KMS-11 (cell line): ENCODE results near the gene TFRC.
"Not testable (repeated sequence)": the region's sequence is repeated elsewhere in the genome, so short reads cannot be mapped to it uniquely, and the experiment has no call there.

ENCODE experiments used
- H2AFZ ChIP-seq: fragments of 200-600 bp; sonication (generic); 2 replicates; pipeline ENCODE4 v1.6.1; 2016; ENCODE audit warnings: antibody characterized with exemption, mixed run types, low read depth
- H3K27ac ChIP-seq: fragments of 200-600 bp; sonication (generic); 2 replicates; pipeline ENCODE4 v1.6.1; 2016; ENCODE audit warnings: mild to moderate bottlenecking, mixed run types
- H3K27me3 ChIP-seq: fragments of 200-600 bp; sonication (generic); 2 replicates; pipeline ENCODE4 v1.6.1; 2017; ENCODE audit warnings: mild to moderate bottlenecking, low read depth, mixed run types, moderate library complexity; ENCODE audit not compliant: insufficient read depth
- H3K36me3 ChIP-seq: fragments of 200-600 bp; sonication (generic); 2 replicates; pipeline ENCODE4 v1.6.1; 2017; ENCODE audit warnings: mild to moderate bottlenecking, mixed run types; ENCODE audit not compliant: insufficient read depth
- H3K4me1 ChIP-seq: fragments of 200-600 bp; sonication (generic); 2 replicates; pipeline ENCODE4 v1.6.1; 2016; ENCODE audit warnings: mild to moderate bottlenecking, low read depth, mixed run types; ENCODE audit not compliant: poor library complexity, severe bottlenecking
- H3K4me2 ChIP-seq: fragments of 200-600 bp; sonication (generic); 2 replicates; pipeline ENCODE4 v1.7.0; 2016; ENCODE audit warnings: mild to moderate bottlenecking, mixed run types
- H3K4me3 ChIP-seq: fragments of 200-600 bp; sonication (generic); IDR thresholded peaks from 2 replicates; pipeline ENCODE4 v1.6.1; 2017; ENCODE audit warnings: low read depth, low read length, mixed read lengths; ENCODE audit not compliant: insufficient read depth
- H3K79me2 ChIP-seq: fragments of 200-600 bp; sonication (generic); 2 replicates; pipeline ENCODE4 v1.6.1; 2016; ENCODE audit warnings: low read depth, mixed run types; ENCODE audit not compliant: insufficient read depth
- H3K9ac ChIP-seq: fragments of 200-600 bp; sonication (generic); 2 replicates; pipeline ENCODE4 v1.6.1; 2016; ENCODE audit warnings: mild to moderate bottlenecking, mixed run types
- H4K20me1 ChIP-seq: fragments of 200-600 bp; sonication (generic); 2 replicates; pipeline ENCODE4 v1.6.1; 2016; ENCODE audit warnings: mild to moderate bottlenecking, mixed run types; ENCODE audit not compliant: insufficient read depth
- TF ChIP-seq, protein P1 (sequence below): fragments of 200-600 bp; sonication (generic); conservative IDR thresholded peaks from 2 replicates; pipeline ENCODE4 v1.6.1; 2017; ENCODE audit warnings: low read depth, mild to moderate bottlenecking, antibody characterized with exemption, low read length, moderate library complexity, mixed read lengths

Gene TFRC

DNA sequence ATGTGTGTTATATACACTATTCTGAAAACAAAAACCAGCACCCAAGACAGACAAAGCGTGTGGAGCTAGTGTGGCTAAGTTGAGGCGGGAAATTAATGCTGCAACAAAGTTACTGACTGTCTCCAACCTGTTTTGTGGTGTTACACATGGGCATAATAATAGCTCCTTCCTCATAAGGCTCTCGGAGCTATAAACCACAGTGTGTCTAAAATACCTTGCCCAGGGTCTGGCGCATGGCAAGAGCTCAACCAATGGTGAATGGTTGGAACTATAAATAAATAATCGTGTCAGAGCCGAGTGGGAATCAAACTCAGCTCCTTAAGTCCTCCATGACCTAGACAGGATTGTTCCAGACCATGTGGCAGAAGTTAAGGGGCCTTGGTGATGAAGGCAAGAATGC is 35.9 kb upstream of the TFRC start:
- H4K20me1 ChIP-seq: no peaks in the 10 kb centered on the region
- no peak overlapping the region for H3K9ac ChIP-seq
- no peak overlapping the region for H2AFZ ChIP-seq
- no peak overlapping the region for H3K27ac ChIP-seq
- no peak overlapping the region for H3K4me3 ChIP-seq
- H3K4me2 ChIP-seq: no peak overlapping the region
- H3K79me2 ChIP-seq: no peaks in the 10 kb centered on the region
- peaks cover 4% of the 10 kb centered on the region for H3K4me1 ChIP-seq
- TF ChIP-seq, protein P1, sequence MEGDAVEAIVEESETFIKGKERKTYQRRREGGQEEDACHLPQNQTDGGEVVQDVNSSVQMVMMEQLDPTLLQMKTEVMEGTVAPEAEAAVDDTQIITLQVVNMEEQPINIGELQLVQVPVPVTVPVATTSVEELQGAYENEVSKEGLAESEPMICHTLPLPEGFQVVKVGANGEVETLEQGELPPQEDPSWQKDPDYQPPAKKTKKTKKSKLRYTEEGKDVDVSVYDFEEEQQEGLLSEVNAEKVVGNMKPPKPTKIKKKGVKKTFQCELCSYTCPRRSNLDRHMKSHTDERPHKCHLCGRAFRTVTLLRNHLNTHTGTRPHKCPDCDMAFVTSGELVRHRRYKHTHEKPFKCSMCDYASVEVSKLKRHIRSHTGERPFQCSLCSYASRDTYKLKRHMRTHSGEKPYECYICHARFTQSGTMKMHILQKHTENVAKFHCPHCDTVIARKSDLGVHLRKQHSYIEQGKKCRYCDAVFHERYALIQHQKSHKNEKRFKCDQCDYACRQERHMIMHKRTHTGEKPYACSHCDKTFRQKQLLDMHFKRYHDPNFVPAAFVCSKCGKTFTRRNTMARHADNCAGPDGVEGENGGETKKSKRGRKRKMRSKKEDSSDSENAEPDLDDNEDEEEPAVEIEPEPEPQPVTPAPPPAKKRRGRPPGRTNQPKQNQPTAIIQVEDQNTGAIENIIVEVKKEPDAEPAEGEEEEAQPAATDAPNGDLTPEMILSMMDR: no peak
- no peaks in the 10 kb centered on the region for H3K36me3 ChIP-seq
- H3K27me3 ChIP-seq: no peaks in the 10 kb centered on the region

DNA sequence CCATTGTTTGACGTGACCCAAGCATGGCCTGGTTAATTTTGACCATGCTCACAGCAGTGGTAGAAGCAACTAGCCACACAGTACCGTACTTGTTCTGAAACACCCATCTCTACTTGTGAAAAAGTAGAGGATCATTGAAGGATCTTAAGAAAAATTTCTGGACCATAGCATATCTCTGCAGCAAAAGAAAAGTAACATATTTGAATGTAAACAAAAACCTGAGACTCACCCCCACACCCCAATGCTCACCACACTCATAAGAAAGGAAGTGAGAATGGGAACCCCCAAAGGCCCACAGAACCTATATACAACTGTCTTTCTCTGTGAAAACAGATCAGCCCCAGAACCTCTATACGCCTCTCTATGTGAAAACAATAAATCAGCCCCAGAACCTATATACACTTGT is 33.8 kb upstream of the TFRC start:
- H2AFZ ChIP-seq: no peak overlapping the region
- H3K36me3 ChIP-seq: no peaks in the 10 kb centered on the region
- no peak overlapping the region for H3K4me3 ChIP-seq
- H3K27ac ChIP-seq: no peak overlapping the region
- no peak overlapping the region for H3K9ac ChIP-seq
- H3K79me2 ChIP-seq: no peaks in the 10 kb centered on the region
- no peak overlapping the region for H3K4me2 ChIP-seq
- TF ChIP-seq, protein P1: no peak
- peaks cover 4% of the 10 kb centered on the region for H3K4me1 ChIP-seq
- no peaks in the 10 kb centered on the region for H3K27me3 ChIP-seq
- no peaks in the 10 kb centered on the region for H4K20me1 ChIP-seq

GRCh38 chr3:196111939-196112386 is 30.1 kb upstream of the TFRC start:
- no peak overlapping the region for H2AFZ ChIP-seq

DNA sequence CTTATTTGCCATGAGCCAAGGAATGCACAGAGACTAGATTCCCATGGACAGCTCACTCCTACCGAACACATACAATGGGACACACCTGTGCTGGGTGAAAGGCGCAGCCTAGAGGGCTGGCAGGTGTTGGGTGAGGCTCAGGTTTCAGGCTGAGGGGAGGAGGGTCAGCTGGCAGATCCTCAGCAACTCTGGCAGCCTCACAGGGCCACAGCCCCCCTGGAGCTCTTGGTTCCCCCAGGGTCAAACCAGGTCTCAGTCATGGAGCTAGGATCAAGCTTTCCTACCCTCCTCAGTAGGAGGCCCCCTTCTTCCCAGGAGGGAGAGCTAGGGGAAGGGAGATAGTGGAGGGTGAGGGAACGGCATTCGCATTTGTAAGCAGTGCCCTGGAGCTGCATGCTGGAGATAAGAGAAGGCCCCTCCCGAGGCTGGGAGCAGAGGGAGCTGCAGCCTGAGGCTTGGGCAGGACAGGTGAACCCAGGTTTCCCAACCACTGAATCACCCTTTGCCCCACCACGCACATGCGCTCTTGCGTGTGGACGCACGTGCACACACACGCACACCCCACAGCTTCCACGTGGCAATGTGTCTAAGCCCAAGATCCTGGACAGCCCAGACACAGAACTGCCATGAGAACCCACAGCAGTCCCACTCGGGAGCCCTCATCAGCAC is 26.3 kb upstream of the TFRC start:
- H4K20me1 ChIP-seq: no peaks in the 10 kb centered on the region
- H2AFZ ChIP-seq: no peak overlapping the region
- H3K27me3 ChIP-seq: no peaks in the 10 kb centered on the region
- H3K9ac ChIP-seq: no peak overlapping the region
- no peak overlapping the region for H3K4me2 ChIP-seq
- H3K4me3 ChIP-seq: no peak overlapping the region
- no peaks in the 10 kb centered on the region for H3K79me2 ChIP-seq
- H3K36me3 ChIP-seq: no peaks in the 10 kb centered on the region
- no peaks in the 10 kb centered on the region for H3K4me1 ChIP-seq
- TF ChIP-seq, protein P1: no peak
- no peak overlapping the region for H3K27ac ChIP-seq

More at GRCh38 chr3:196111939-196112386, 30.1 kb upstream of the TFRC start:
- Histone ChIP-seq H3K4me2 (no peak overlapping the region), H3K36me3 (no peaks in the 10 kb centered on the region), H3K4me3 (no peak overlapping the region), H3K9ac (no peak overlapping the region), H3K79me2 (no peaks in the 10 kb centered on the region), H4K20me1 (no peaks in the 10 kb centered on the region), H3K4me1 (peaks cover 4% of the 10 kb centered on the region), H3K27me3 (no peaks in the 10 kb centered on the region), H3K27ac (no peak overlapping the region)
- TF ChIP-seq, protein P1: no peak

GRCh38 chr3:196104707-196105106 is 22.8 kb upstream of the TFRC start:
- not testable (repeated sequence) for H3K4me2 ChIP-seq, H3K36me3 ChIP-seq, H3K79me2 ChIP-seq, H3K4me3 ChIP-seq, H2AFZ ChIP-seq, H3K9ac ChIP-seq, H3K4me1 ChIP-seq, H3K27ac ChIP-seq, H4K20me1 ChIP-seq, H3K27me3 ChIP-seq

GRCh38 chr3:196098365-196098980 is 16.6 kb upstream of the TFRC start:
- H3K9ac ChIP-seq, H4K20me1 ChIP-seq, H3K27me3 ChIP-seq, H3K4me3 ChIP-seq, H3K36me3 ChIP-seq, H3K79me2 ChIP-seq: not testable (repeated sequence)
- Histone ChIP-seq H3K4me2 (peak overlapping the region; percentile 88), H2AFZ (peak overlapping the region; percentile 58; the same call in 1 of the 2 replicates), H3K4me1 (peaks cover 48% of the 10 kb centered on the region), H3K27ac (peak overlapping the region; percentile 97)
